Mucosa of gallbladder (tissue), 1 donor: ENCODE results near the gene RGL1. TPM values are rescaled to one million over a fixed set of nuclear protein-coding genes. Genes with fewer than 3 reads are reported as not detected.

Experiments
- DNase-seq: peaks from one replicate; pipeline ENCODE4 v3.0.0-alpha.2; 2020; ENCODE audit warnings: low spot score
- total RNA-seq: library from RNA; stranded (reverse); gene quantifications from one replicate; pipeline ENCODE4 v1.2.1, GENCODE V29; 2021
- donor health status: DM: no; HTN: no; CAD: no.

RGL1 gene
- total RNA-seq, 1 donor from 2014 or later = 13.1 TPM

- DNase-seq = no peak
Observed at GRCh38 chr1:183864611-183865010, 59.7 kb downstream of the RGL1 start.

GRCh38 chr1:183869230-183869629, 64.3 kb downstream of the RGL1 start:
- DNase-seq = no peak

DNA sequence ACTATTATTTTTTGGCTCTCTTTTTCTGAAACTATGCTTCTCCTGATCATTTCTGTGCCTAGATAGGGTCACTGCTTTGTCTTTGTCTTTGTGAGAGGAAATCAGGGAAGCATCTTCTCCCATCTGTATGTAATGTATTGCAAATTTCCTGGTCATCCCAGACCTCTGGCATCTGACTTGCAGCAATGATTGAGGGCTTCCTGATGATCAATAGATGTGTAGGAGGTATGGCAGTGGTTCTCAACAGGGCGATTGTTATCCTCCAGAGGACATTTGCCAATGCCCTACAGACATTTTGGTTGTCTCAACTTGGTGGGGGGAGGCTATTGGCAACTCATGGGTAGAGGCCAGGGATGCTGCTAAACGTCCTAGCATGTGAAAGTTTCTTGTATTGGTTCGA, 64.7 kb downstream of the RGL1 start:
- DNase-seq = no peak

GRCh38 chr1:183870351-183871077, 65.6 kb downstream of the RGL1 start:
- DNase-seq = no peak

- DNase-seq = no peak
Observed at GRCh38 chr1:183871142-183871541, 66.2 kb downstream of the RGL1 start.

DNA sequence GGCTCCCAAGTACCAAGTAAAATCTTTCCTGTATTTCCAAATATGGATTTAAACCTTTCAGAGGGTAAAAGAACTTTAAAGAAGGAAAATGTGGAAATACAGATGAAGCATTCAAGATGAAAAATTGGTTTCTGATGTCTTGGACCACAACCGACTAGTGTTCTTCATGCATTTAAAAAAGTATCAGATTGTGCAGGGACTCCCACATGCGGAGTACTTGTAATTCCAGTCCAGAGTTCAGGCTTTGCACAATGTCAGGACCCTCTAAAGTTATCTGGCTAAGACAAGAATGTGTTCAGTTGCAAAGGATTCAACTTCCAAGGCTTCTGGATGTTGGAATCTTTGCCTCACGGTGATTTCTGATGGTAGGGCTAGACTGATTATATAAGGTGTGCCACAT, 66.7 kb downstream of the RGL1 start:
- DNase-seq = no peak

DNA sequence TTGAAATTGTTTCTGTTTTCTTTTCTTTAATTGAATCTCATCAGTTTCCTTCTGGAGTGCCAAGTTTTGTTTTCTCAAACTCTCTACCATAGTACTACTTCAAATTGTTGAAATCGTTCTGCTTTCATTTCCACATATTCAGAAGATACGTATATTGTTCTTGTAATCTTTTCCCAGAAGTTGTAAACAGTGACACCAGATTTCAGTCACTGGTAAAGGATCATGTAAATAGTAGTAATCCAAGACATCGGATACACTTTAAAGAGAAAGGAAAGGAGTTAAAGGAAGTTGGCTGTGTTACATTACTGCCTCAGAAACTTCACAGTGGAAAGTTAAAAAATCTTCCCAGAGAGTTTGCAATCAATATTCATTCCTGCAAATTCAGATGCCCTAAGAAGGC, 67.5 kb downstream of the RGL1 start:
- no peak for DNase-seq

- DNase-seq = no peak
Observed at GRCh38 chr1:183873642-183874041, 68.7 kb downstream of the RGL1 start.

GRCh38 chr1:183876309-183876708, 71.4 kb downstream of the RGL1 start:
- DNase-seq = no peak

DNA sequence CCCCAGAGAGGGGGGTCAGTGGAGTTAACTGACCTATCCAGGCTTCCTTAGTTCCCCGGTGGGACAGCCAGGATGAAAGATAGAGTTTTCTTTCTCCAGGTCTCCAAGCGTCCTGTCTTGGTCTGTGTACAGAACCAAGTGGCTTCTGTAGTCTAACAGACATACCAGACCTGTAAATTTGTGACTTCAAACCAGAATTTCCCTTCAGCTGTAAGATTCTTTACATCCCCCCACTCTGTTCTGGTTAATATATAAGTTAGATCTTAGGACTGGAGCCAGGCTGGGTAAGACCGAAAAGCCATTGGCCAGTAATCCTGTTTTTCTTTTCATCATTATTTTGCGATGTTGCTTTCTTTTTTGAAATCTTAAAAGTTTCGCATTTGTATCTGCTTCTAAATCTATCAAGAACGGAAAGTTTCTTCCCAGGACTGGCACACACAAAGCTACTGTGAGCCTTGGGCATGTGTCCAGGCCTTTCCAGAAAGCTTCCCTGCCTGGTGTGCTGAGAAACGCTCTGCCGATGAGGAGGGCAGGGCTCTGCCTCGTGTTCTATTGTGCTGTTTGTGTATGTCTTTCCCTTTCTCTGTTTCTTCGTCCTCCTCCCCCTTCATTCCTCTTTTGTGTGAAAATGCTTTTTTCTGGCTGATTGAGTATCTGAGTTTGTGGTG, 72.3 kb downstream of the RGL1 start:
- peak; percentile 43 for DNase-seq

DNA sequence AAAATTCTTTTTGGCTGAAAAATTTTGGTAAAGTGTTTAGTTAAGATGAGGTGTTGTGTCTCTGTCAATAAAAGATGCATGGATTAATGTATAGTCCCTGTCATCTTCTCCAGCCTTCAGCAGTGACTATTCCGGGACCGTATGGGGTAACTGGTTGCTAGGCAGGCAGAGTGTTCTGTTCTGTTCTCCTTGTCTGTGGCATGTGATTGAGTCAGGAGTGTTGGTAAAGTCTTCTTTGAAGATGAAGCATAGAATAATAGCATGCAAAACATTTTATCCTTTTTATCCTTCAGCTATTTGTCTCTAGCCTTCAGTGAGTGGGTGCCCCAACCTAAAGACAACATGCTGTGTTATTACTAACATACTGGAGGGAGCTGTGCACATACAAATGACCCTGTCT, 74.6 kb downstream of the RGL1 start:
- DNase-seq = no peak

GRCh38 chr1:183879966-183880365, 75.0 kb downstream of the RGL1 start:
- no peak for DNase-seq

- no peak for DNase-seq
Observed at GRCh38 chr1:183880531-183881243, 75.8 kb downstream of the RGL1 start.

DNA sequence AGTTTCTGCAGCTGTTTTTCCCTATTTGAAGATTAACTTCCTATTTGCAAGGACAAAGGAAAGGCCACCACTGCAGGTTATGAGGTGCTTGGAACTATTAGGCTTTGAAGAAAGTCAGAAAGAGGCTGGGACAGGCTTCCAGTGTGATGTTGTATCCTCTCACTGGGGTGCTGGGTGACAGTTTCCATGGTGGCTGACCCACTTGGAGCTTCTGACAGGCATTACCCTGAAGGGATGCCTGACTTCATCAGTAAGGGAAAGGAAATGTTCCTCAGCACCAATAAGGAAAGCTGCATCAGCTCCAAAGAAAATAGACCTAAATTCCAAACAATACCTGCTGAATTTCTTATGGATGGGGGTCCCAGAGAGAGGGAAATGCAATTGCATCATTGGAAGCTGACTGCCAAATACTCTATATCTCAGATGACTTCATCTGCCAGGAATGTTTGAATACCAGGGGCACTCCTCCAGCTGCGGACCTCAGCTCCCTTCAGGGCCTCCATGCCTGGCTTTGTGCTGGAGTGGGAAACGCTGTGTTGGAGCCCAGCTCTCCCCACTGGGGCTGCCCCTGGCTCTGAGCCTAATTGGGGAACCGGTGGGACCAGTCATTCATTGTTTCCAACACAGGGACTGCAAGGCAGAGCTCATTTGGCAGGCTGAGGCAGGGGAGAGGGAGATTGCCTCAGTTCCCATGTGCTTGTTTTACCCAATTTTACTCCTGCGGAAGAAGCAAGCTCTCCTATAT, 76.6 kb downstream of the RGL1 start:
- peak; percentile 57 for DNase-seq

DNA sequence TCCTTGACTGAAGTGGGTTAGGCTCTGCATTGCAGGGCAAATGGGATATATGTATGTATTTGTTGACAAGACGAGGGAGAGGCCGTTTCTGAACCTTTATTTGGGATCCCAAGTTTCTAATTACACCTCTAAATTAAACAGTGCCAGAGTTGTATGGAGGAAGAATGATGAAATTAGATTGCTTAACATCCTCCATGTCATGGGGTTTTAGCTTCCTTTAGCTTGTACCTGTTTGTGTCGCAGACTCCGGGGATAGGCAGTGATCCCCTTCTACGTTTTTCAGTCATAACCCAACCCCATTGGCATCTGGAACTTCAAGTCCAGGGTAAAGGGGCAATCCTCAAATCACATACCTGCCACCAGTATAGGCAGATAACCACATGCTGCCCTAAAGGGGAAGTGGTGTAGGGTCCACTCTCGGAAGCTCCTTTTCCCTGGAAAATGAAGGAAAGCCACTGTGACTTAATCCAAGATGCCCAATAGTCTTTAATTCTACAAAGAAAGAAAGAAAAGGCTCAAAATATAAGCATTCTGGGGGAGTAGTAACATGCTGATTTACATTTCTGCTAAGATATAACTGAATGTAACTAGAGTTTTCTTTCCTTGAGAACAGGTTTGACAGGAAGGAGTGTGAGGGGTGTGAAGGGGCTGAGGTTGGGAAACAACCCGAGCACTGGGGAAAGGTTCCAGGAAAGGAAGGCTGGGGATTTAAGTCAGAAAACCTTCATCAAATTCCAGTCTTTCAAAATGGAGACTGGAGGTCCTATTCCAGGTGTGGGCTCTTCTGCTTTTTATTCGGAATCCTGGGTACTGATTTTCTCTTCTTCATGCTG, 77.6 kb downstream of the RGL1 start:
- DNase-seq = no peak

GRCh38 chr1:183883623-183884022, 78.7 kb downstream of the RGL1 start:
- no peak for DNase-seq

DNA sequence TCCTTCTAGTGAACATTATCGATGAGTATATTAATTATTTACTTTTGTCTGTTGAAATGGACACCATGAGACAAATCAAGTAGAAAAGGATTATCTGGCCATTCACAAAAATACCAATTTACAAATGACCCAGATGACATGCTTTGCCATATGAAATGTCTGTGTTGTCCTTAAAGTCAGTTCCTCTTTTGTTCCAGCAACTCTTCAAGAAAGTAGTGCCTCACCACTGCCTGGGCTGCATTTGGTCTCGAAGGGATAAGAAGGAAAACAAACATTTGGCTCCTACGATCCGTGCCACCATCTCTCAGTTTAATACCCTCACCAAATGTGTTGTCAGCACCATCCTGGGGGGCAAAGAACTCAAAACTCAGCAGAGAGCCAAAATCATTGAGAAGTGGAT, 79.6 kb downstream of the RGL1 start:
- no peak for DNase-seq

GRCh38 chr1:183885142-183885735, 80.3 kb downstream of the RGL1 start:
- no peak for DNase-seq

DNA sequence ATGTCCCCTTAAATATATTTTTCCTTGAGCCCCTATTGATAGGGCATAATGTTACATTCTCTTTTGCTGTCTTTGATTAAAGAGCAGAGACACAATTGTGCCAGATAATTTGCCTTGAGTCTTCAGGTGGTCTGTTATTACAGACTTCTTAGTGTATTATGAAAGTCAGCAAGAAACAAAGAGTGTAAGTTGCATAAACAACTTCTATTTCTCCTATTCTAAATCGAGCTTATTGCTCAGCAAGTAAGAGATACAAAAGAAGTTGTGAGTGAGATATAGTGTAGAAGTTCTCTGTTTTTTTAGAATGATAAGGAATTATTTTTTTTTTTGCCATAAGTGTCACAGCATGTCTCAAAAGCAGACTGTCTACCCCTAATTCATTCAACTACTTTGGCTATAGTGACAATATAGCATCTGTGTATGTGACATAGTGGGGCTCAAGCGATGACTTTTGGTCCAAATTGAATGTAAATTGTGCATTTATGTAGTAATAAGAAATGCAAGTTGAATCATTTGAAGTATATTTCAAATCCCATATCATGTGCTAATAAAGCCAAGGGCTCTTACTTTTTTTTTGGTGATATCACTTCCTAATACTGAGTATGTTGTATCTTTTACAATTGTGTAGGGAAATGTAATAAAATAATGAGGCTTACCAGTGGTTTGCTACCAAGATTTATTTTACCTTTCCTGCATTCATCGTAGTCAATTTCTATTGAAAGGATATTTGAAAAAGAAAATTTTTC, 81.3 kb downstream of the RGL1 start:
- no peak for DNase-seq

DNA sequence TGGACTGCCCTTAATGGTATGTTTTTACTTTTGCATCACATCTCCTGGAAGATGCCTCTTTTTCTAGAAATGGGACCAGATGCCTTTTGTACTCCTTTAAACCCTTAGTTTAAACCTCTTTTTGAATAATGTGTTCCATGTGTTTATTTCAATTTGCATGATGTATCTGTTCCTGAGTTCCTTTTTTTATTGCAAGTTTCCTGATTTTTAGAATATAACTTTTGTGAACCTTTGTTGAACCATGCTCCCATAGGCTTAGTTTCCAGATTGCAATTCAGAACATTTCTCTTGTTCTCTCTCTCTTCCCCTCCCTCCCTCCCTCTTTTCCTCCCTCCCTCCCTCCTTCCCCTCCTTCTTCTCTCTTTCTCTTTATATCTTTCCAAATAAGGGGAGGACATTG, 81.9 kb downstream of the RGL1 start:
- DNase-seq = no peak
